BLaER1 (cell line): ENCODE measurements around the gene S100A12.
A peak's percentile ranks its signal among the peaks of the same experiment; 100 is the strongest.

Source experiments
- H3K27ac ChIP-seq: shearing (Covaris generic); formaldehyde crosslinking; 2 replicates; pipeline ENCODE4 v1.8.1; 2022
- H3K27me3 ChIP-seq: shearing (Covaris generic); formaldehyde crosslinking; 2 replicates; pipeline ENCODE4 v1.8.1; 2022
- H3K36me3 ChIP-seq: shearing (Covaris generic); formaldehyde crosslinking; 2 replicates; pipeline ENCODE4 v1.8.1; 2022
- H3K4me1 ChIP-seq: shearing (Covaris generic); formaldehyde crosslinking; 2 replicates; pipeline ENCODE4 v1.8.1; 2022
- H3K4me2 ChIP-seq: shearing (Covaris generic); formaldehyde crosslinking; 2 replicates; pipeline ENCODE4 v1.8.1; 2022
- H3K4me3 ChIP-seq: shearing (Covaris generic); formaldehyde crosslinking; 2 replicates; pipeline ENCODE4 v1.8.1; 2022
- H3K9ac ChIP-seq: shearing (Covaris generic); formaldehyde crosslinking; 2 replicates; pipeline ENCODE4 v1.8.1; 2022
- H3K9me3 ChIP-seq: shearing (Covaris generic); formaldehyde crosslinking; 2 replicates; pipeline ENCODE4 v1.8.1; 2022
- H4K20me1 ChIP-seq: shearing (Covaris generic); formaldehyde crosslinking; 2 replicates; pipeline ENCODE4 v1.8.1; 2022
- Cebpa-rat ChIP-seq: shearing (Covaris generic); IDR thresholded peaks from 2 replicates; pipeline ENCODE4 v1.8.1; 2022

Gene S100A12

DNA sequence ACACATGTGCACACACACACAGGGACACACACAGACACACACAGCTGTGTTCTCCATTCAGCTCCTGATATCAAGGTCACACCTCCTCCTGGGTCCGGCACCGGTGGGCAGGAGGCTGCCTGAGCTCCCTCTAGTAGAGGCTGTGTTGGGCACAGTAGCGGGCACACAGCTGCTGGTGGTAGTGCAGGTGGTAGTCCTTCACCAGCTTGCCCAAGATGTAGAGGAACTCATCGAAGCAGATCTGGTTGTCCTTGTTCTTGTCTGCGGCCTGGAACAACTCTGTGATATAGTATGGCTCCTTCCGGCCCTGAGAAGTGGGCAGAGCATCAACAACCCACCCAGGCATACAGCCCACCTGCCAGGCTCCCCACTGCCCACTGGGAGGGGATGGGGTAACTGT is 21.0 kb upstream of the S100A12 start:
- Histone ChIP-seq H3K4me1 (peaks cover 42% of the 10 kb centered on the region), H4K20me1 (no peaks in the 10 kb centered on the region), H3K4me2 (peak overlapping the region; percentile 76), H3K4me3 (no peak overlapping the region), H3K9ac (no peak overlapping the region), H3K9me3 (no peaks in the 10 kb centered on the region), H3K27me3 (no peaks in the 10 kb centered on the region), H3K27ac (no peak overlapping the region), H3K36me3 (no peaks in the 10 kb centered on the region)
- TF ChIP-seq Cebpa-rat = no peak

DNA sequence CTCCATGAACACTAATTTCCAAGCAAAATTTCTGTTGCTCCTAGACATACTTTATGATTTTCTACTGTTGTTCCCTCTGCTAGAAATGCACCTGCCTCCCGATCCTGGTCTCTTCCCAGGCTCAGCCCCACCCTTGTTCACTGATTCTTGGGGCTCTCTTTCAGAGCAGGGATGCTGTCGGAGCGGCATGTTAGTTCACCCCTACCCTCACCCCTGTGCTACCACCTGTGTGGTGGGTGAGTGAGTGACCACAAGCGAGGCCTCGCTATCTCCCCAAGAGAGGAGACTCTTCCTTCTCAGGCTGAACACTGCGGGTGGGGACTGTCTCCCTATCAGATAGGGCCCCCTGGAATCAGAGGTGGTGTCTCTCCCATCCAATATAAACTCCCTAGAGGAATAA is 20.4 kb upstream of the S100A12 start:
- Histone ChIP-seq H3K4me2 (peak overlapping the region; percentile 76), H3K9me3 (no peaks in the 10 kb centered on the region), H3K27me3 (no peaks in the 10 kb centered on the region), H3K9ac (no peak overlapping the region), H3K36me3 (no peaks in the 10 kb centered on the region), H3K4me1 (peaks cover 42% of the 10 kb centered on the region), H4K20me1 (no peaks in the 10 kb centered on the region), H3K27ac (no peak overlapping the region), H3K4me3 (no peak overlapping the region)
- no peak for TF ChIP-seq Cebpa-rat

DNA sequence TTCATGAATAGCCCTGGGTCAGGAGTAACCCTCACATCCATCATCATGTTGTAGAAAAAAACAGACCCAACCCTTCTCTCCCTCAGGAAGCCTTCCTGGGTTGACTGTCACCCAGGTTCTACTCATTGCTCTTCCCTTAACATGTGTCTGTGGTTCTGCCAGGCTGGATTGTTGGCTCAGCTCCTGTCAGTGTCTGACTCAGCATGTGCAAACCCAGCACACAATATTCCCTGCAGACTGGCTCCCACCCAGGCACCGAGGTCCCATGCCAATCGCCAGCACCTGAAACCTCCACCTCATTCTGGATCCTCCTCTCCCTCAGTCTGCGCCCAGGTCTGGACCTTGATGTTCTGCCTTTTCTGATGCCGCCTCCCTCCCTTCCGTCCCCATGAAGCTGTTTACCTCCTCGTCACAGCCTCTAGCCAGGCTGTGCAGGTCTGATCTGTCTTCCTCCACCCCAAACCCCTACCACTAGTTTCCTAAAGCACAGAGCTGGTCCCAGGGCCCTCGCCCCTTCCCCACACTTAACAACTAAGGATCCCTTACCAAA is 19.8 kb upstream of the S100A12 start:
- Histone ChIP-seq H3K27ac (no peak overlapping the region), H3K4me1 (peaks cover 45% of the 10 kb centered on the region), H3K27me3 (no peaks in the 10 kb centered on the region), H3K9me3 (no peaks in the 10 kb centered on the region), H3K4me3 (no peak overlapping the region), H4K20me1 (no peaks in the 10 kb centered on the region), H3K4me2 (peak overlapping the region; percentile 76), H3K36me3 (no peaks in the 10 kb centered on the region), H3K9ac (no peak overlapping the region)
- no peak for TF ChIP-seq Cebpa-rat

DNA sequence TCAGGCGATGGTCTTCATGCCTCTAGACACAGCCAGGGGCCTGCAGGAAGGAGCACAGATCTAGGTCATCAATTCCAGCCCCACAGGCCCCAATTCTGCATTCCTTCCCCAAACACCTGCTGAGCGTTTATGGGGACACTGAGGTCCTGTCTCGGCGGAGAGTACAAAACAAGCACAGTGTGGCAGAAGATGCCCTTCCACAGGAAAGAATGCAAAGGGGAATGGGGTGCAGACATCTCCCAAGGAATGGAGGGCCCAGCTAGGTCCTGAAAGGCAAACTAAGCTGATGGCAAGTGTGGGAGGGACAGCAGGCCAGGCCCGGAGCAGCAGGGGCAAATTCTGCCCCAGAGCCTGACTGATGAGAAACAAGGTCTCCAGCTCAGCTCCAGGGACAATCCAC is 19.0 kb upstream of the S100A12 start:
- no peak overlapping the region for H3K27ac ChIP-seq
- TF ChIP-seq Cebpa-rat = no peak
- H3K9ac ChIP-seq = no peak overlapping the region
- no peaks in the 10 kb centered on the region for H3K36me3 ChIP-seq
- H4K20me1 ChIP-seq = no peaks in the 10 kb centered on the region
- H3K9me3 ChIP-seq = no peaks in the 10 kb centered on the region
- H3K27me3 ChIP-seq = no peaks in the 10 kb centered on the region
- no peak overlapping the region for H3K4me3 ChIP-seq
- peak overlapping the region; percentile 76 for H3K4me2 ChIP-seq
- H3K4me1 ChIP-seq = peaks cover 50% of the 10 kb centered on the region

DNA sequence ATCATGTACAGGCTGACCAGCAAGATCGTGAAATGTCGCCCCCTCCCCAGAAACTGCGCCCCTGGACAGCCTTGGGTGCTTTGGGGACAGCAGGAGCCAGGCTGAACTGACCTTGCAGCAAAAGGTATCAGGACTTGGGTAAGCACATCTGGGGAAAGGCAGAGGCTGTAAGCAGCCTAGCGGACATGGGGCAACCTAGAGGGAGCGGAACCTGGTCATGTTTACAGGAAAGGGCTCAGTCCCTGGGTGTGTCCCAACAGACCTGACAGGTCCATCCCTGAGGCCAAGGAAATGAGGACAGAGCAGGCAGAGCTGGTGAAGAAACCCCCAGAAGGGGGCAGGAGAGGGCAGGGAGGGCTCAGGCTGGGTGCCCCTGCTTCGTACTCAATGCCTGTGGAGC is 18.5 kb upstream of the S100A12 start:
- Histone ChIP-seq H3K9me3 (no peaks in the 10 kb centered on the region), H3K9ac (no peak overlapping the region), H3K27me3 (no peaks in the 10 kb centered on the region), H3K4me3 (no peak overlapping the region), H3K27ac (no peak overlapping the region), H3K4me1 (peaks cover 50% of the 10 kb centered on the region), H4K20me1 (no peaks in the 10 kb centered on the region), H3K4me2 (peak overlapping the region; percentile 76), H3K36me3 (no peaks in the 10 kb centered on the region)
- no peak for TF ChIP-seq Cebpa-rat

DNA sequence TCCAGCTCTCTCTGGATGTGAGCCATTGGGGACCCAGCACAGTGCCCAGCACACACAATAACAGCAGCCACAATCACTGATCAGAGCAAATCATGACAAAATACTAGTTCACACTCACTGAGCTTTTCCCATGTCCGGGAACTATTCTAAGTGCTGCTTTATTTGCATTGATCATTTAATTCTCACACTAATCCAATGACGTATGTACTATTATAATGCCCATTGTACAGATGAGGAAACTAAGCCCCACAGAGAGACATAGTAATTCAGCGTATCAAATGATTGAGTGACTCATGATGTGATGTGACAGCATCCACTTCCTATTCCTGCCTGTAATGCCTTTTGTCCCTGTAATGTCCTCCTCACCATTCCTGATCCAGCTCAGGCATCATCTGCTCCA is 17.4 kb upstream of the S100A12 start:
- H3K4me1 ChIP-seq = peaks cover 48% of the 10 kb centered on the region
- no peaks in the 10 kb centered on the region for H3K9me3 ChIP-seq
- no peaks in the 10 kb centered on the region for H3K36me3 ChIP-seq
- H3K27ac ChIP-seq = no peak overlapping the region
- no peak overlapping the region for H3K9ac ChIP-seq
- H3K4me3 ChIP-seq = no peak overlapping the region
- no peak overlapping the region for H3K4me2 ChIP-seq
- TF ChIP-seq Cebpa-rat = no peak
- no peaks in the 10 kb centered on the region for H4K20me1 ChIP-seq
- no peaks in the 10 kb centered on the region for H3K27me3 ChIP-seq

DNA sequence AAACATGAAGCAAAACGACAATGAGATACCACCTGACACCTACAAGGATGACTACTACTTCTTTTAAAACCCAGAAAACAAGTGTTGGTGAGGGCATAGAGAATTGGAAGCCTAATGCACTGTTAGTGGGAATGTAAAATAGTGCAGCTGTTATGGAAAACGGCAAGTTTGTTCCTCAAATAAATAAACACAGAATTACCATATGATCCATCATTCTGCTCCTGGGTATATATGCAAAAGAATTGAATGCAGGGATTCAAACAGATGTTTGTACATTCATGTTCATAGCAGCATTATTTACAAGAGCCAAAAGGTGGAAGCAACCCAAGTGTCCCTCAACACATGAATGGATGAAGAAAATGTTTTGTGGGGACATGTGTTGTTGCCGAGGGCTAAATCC is 16.8 kb upstream of the S100A12 start:
- no peaks in the 10 kb centered on the region for H4K20me1 ChIP-seq
- no peak for TF ChIP-seq Cebpa-rat
- peaks cover 42% of the 10 kb centered on the region for H3K4me1 ChIP-seq

DNA sequence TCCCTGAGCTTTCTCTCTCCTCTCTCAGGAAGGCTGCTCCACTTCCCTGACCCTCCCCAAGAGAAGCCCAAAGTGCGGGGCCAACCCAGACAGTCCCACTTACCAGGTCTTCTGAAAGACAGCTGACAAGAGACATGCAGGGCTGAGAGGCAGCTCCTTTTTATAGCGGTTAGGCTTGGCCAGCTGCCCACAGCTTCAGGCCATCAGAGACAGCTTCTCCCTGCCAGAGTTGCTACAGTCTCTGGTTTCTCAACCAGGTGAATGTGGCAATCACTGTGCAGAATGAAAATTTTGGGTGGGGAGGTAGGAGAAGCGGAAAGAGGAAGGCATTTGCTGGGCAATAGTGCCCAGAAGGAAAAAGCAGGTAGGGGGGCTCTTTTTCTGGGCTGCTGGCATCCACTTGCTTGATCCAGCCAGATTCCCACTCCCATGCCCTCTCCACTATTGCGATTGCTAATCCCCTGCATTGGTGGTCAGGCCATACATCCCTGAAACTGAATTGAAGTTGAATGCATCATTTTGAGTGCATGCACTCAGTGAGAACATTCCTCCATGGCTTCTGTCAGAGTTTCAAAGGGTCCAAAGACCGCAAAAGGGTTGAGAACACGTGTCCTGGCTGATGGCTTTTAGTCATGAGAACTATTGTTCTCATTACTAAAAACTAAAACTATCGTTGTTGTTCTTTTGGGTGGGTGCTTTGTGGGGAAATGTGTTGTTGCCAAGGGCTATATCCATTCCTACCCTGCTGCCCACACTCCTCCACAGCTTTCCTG is 15.7 kb upstream of the S100A12 start, which contains the start of gene S100A8:
TSS of gene S100A8 (minus strand) at position 136 of the 773 bp plus-strand sequence. CDS start 538 bp downstream, outside the sequence.
- H3K4me1 ChIP-seq = peaks cover 38% of the 10 kb centered on the region
- no peak within 1 kb of the TSS for H3K9ac ChIP-seq
- H4K20me1 ChIP-seq = no peaks in the 10 kb centered on the region
- no peak for TF ChIP-seq Cebpa-rat
- no peaks in the 10 kb centered on the region for H3K36me3 ChIP-seq
- H3K4me3 ChIP-seq = no peak within 1 kb of the TSS
- no peaks in the 10 kb centered on the region for H3K27me3 ChIP-seq
- no peak within 1 kb of the TSS for H3K4me2 ChIP-seq
- H3K27ac ChIP-seq = no peak within 1 kb of the TSS
- no peaks in the 10 kb centered on the region for H3K9me3 ChIP-seq

More for the DNA sequence above, 16.8 kb upstream of the S100A12 start:
- H3K27ac ChIP-seq = no peak overlapping the region
- no peak overlapping the region for H3K4me2 ChIP-seq
- H3K27me3 ChIP-seq = no peaks in the 10 kb centered on the region
- no peak overlapping the region for H3K4me3 ChIP-seq
- no peaks in the 10 kb centered on the region for H3K36me3 ChIP-seq
- H3K9ac ChIP-seq = no peak overlapping the region
- H3K9me3 ChIP-seq = no peaks in the 10 kb centered on the region

DNA sequence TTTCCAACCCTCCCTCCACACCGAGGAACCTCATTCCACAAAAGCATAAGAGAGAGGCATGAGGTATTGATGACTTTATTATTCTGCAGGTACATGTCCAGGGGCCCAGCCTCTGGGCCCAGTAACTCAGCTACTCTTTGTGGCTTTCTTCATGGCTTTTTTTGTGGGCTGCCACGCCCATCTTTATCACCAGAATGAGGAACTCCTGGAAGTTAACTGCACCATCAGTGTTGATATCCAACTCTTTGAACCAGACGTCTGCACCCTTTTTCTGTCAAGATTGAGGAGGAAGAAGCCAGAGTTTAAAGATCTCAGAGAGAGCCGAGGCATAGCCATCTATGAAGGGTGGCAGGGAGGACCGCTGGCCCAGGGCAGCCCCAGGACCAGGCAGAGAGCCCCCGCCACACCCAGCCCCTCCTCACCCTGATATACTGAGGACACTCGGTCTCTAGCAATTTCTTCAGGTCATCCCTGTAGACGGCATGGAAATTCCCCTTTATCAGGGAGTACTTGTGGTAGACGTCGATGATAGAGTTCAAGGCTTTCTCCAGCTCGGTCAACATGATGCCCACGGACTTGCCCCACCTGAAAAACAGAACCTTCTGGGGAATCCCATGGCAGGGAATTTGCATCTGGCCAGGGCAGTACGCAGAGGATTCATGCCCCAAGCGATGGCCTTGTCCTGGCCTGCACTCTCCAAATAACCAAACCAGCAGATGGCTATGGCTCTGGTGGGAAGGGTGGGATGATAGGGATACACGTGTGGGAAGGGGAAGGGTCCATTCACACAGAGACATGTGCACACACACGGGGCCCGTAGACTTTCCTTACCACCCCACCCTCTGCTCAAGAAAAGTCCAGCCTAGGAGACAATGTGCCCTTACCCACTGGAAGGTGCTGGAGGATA is 14.8 kb upstream of the S100A12 start:
- Histone ChIP-seq H4K20me1 (no peaks in the 10 kb centered on the region), H3K9me3 (no peaks in the 10 kb centered on the region), H3K36me3 (no peaks in the 10 kb centered on the region), H3K4me2 (no peak overlapping the region), H3K27ac (no peak overlapping the region), H3K4me1 (peaks cover 34% of the 10 kb centered on the region), H3K27me3 (no peaks in the 10 kb centered on the region), H3K4me3 (no peak overlapping the region), H3K9ac (no peak overlapping the region)
- no peak for TF ChIP-seq Cebpa-rat

DNA sequence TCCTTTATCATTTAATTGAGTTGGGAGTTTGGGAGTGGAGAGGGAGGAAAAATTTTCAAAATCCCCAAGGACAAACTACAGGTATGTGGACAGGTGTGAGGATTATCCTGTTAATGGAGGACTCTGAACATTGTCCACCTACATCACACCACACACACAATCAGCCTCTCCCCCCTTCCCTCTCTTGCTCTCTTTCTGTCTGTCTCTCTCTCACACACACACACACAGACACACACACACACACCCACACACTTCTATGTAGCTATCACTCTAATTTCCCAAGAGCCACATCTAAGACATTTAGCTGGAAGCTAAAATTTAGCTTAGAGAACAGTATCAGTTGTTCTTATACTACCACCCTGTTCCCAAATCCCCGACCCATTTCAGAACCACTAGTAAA is 14.0 kb upstream of the S100A12 start:
- no peak overlapping the region for H3K27ac ChIP-seq
- no peaks in the 10 kb centered on the region for H3K36me3 ChIP-seq
- no peak overlapping the region for H3K4me2 ChIP-seq
- no peaks in the 10 kb centered on the region for H3K27me3 ChIP-seq
- H3K9ac ChIP-seq = no peak overlapping the region
- H3K9me3 ChIP-seq = no peaks in the 10 kb centered on the region
- peaks cover 25% of the 10 kb centered on the region for H3K4me1 ChIP-seq
- H4K20me1 ChIP-seq = no peaks in the 10 kb centered on the region
- H3K4me3 ChIP-seq = no peak overlapping the region
- no peak for TF ChIP-seq Cebpa-rat
